HG03025 (cell line): ENCODE results near the gene PGAM1.
"Not testable (repeated sequence)": the region's sequence is repeated elsewhere in the genome, so short reads cannot be mapped to it uniquely, and the experiment has no call there.

Experiments
- ATAC-seq: cut with Tn5 transposase; IDR thresholded peaks from one replicate; pipeline ENCODE4 v1.9.1; 2021; ENCODE audit warnings: mild to moderate bottlenecking, moderate library complexity; ENCODE audit not compliant: unreplicated experiment, low FRiP score

Gene PGAM1

GRCh38 chr10:97425964-97426775 lies at the start of gene PGAM1:
TSS of gene PGAM1 (plus strand) at chr10:97426191. CDS start at chr10:97426308, 117 bp downstream.
- ATAC-seq, result peak; percentile 85

GRCh38 chr10:97376413-97376812 lies 49.6 kb upstream of the PGAM1 start:
- no peak for ATAC-seq

GRCh38 chr10:97378933-97379921 lies 46.8 kb upstream of the PGAM1 start:
- ATAC-seq, result no peak

- ATAC-seq, result no peak
Measured at GRCh38 chr10:97380516-97380915, 45.5 kb upstream of the PGAM1 start.

GRCh38 chr10:97381626-97382025 lies 44.4 kb upstream of the PGAM1 start:
- ATAC-seq, result no peak

- no peak for ATAC-seq
Measured at GRCh38 chr10:97383159-97383558, 42.8 kb upstream of the PGAM1 start.

GRCh38 chr10:97384156-97384555 lies 41.8 kb upstream of the PGAM1 start:
- ATAC-seq, result no peak

GRCh38 chr10:97384641-97385040 lies 41.4 kb upstream of the PGAM1 start:
- ATAC-seq, result no peak

- no peak for ATAC-seq
Measured at GRCh38 chr10:97385565-97385964, 40.4 kb upstream of the PGAM1 start.

GRCh38 chr10:97388152-97388551 lies 37.8 kb upstream of the PGAM1 start:
- ATAC-seq, result no peak

GRCh38 chr10:97390091-97390490 lies 35.9 kb upstream of the PGAM1 start:
- no peak for ATAC-seq

GRCh38 chr10:97393034-97393573 lies 32.9 kb upstream of the PGAM1 start:
- no peak for ATAC-seq

GRCh38 chr10:97396056-97396455 lies 29.9 kb upstream of the PGAM1 start:
- no peak for ATAC-seq

GRCh38 chr10:97399843-97400545 lies 26.0 kb upstream of the PGAM1 start:
- ATAC-seq, result no peak

GRCh38 chr10:97400665-97401454 lies 25.1 kb upstream of the PGAM1 start, which contains the start of gene RRP12:
TSS of gene RRP12 (minus strand) at chr10:97401340. CDS start at chr10:97401231, 109 bp downstream.
- ATAC-seq, result peak; percentile 95

- ATAC-seq, result no peak
Measured at GRCh38 chr10:97401455-97401919, 24.5 kb upstream of the PGAM1 start.

GRCh38 chr10:97404044-97404443 lies 21.9 kb upstream of the PGAM1 start:
- no peak for ATAC-seq

GRCh38 chr10:97406064-97406463 lies 19.9 kb upstream of the PGAM1 start:
- ATAC-seq, result no peak

GRCh38 chr10:97406483-97406882 lies 19.5 kb upstream of the PGAM1 start:
- not testable (repeated sequence) for ATAC-seq
